COLO829 (cell line): Measurements from ENCODE around the gene EN2.
A peak's percentile ranks its signal among the peaks of the same experiment; 100 is the strongest.

ENCODE experiments used
- DNase-seq: peaks from one replicate; pipeline ENCODE4 v3.0.0; 2012; ENCODE audit warnings: low spot score

The EN2 gene

DNA sequence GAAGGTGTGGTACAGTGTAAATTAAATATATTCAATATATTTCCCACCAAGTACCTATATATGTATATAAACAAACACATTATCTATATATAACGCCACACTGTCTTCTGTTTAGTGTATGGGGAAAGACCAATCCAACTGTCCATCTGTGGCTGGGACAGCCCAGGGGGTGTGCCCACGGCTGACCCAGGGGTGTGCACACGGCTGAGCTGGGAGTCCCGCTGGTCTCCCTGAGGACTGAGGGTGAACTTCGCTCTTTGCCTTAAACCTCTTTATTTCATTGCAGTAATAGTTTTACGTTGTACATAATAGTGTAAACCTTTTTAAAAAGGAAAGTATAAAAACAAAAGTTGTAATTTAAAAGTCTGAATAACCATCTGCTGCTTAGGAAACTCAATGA is 6.3 kb downstream of the EN2 start:
- DNase-seq, result no peak

DNA sequence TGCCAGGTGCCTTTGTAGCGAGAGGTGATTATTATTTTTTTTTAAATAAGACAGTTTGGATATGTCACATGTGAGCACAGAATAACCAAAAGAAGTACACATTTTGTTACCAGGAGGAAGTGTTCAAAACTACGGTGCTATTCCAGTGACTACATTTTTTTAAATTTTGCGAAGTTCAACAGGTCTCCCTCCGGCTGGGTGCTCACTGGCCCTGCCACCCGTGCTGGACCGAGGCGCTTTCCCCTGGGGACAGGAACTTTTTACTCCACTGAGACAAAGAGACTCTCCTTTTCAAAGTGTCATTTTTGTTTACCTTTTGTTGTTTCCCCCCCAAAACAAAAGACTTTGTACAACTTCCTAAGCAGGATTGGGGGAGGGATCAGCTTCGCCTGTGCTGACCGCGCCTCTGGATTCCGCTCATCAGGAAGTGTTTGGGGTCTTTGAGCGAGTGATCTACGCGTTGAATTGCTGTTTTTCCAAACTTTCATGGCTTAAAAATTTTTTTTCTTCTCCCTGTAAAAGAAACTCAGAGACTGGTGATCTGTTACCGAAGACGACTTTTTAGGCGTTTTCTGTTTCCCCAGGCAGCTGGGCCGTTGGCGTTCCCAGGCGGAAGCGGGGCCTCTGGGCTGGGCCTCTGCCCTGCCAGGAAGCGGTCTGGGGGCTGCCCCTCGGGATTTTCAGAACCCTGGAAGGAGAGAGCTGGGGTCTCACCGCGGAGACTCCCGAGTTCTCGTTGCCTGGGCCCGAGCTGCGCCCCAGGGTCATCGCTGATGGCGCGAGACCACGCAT is 7.2 kb downstream of the EN2 start:
- no peak for DNase-seq

DNA sequence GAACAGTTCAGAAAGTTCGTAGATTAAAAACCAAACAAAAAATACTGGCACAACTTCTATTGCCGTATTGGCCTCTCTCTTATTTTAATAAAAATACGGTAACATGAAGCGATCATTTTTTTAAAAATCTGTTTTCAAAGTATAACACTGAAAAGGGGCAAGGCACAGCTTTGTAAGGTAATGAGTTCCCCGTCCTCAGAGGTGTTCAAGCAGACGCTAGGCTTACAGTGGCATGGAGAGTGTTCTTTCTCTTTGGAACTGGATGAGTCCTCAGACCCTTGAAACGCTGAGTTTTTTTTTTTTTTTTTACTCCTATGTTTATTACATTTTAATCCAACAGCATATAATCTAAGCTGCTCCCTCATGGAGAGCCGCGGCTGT is 7.8 kb downstream of the EN2 start:
- no peak for DNase-seq

DNA sequence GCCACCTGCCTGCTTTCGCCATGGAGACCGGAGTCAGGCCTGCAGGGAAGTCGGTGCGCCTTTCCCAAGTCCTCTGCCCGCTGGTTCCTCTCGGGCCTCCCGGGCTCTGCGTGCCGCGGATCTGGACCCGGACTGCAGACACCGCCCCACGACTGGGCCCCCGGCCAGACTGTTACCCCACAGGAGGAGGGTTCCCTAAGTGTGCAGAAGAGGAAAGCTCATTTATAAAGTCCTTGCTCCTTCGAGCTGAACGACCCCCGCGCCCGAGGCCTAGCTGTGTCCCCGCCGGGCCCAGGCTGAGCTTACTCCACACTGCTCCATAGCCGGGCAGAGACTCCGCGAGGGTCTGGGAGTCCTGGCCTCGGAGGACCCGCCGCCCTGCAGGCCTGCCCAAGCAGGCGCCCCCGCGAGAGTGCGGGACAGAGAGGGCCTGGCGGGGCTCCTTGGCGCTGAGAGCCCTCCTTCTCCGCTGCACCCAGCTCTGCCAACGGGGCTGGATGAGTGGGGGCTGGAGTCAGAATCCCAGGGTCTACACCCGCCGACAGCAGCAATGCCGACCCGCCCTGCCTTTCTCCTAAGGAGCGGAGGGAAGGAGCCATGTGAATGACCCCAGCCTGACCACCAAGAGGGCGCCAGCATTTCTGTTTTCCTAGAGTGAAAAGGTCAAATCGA is 8.3 kb downstream of the EN2 start:
- no peak for DNase-seq

DNA sequence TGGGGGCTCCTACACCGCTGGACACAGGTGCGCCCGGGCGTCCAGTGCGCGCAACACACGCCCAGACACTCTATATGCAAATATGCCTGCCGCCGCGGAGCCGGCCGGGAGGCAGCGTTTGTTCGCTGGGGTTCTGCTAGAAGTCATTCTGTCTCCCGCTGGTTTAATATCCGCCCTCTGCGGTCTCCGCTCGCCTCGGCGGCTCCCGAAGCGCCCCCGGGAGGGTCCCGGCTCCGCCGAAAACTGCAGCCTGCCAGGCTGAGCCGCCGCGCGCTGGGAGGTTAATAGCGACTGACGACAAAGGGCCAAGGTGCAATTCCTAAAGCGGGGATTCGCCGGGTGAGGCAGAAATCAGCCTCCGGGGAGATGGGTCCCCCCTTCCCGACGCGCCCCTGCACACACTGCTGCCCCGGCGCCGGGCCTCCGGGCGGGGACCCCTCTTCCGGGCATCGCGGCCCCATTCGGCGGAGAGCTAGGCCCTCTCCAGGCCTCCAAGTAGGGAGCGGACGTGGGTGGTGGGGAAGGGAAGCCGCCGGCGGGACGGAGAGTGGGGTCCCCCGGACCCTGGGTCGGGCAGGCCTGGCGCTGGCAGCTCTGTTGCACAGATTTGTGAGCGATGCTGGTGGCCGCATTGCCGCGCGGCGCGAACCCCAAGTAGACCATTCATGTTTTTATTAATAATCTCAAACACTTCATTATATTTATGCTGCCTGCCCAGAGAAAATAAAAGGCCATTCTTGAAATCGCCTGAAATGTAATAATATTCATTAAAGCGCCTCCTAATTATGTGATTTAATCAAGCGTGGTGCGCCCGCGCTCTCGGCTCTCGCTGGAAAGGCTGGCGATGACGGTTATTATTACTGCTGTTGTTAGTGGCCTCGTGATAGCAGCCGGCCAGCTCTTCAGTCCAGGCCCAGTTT is 9.1 kb downstream of the EN2 start:
- DNase-seq, result no peak

DNA sequence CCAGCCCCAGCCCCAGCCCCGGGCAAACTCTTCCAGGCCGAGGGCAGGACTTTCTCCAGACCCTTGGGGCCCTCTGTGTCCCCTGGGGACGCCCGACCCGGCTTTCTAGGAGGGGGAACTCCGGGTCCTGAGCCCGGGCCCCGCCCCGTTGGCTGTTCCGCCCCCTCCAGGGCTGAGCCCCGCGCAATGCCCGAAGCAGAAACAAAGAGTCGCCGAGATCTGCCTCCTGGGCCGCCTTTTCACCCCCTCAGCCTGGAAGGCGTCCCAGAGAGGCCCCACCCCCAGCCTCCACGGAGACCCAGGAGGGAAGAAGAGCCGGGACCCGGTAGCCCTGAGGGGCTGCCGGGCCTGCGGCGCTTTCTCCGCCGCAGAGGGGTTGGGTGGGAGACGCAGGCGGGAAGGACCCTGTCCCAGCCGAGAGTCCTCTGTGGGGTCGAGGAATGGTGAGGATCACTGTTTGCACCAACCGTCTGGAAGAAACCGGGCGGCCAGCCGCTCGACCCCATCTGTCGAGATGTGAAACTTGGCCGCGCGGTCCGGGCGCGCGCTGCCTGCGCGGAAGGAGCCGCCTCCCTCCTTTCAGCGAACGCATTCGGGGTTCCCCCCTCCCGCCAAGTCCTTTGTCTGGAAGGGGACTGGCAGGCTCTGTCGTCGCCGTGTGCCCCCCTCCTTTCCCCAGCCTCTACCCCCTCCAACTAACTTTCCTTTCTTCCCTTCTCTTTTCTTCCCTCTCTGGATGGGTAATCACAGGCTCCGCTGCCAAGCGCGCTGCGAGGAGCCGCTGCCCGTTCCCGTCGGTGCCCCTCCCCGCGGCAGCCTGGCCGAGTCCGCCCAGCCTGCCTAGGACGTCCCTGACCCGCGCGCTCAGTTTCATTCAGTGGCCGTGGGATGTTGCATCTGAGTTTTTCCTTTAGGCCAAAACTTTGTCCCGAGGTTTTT is 10.2 kb downstream of the EN2 start:
- DNase-seq, result no peak

DNA sequence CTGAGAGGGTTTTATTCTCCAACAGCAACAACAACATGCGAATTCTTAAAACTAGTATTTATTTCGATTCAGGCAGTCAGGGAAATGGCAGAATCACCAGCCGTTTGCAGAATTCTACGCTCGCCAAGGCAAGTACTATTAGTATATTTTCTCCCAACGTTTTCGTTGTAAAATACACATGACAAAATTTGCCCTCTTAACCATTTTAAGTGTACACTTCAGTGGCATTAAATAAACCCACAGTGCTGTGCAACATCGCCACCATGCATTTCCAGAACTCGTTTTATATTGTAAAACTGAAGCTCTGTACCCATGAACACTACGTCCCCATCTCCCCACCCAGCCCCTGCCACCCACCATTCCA is 10.8 kb downstream of the EN2 start:
- no peak for DNase-seq

DNA sequence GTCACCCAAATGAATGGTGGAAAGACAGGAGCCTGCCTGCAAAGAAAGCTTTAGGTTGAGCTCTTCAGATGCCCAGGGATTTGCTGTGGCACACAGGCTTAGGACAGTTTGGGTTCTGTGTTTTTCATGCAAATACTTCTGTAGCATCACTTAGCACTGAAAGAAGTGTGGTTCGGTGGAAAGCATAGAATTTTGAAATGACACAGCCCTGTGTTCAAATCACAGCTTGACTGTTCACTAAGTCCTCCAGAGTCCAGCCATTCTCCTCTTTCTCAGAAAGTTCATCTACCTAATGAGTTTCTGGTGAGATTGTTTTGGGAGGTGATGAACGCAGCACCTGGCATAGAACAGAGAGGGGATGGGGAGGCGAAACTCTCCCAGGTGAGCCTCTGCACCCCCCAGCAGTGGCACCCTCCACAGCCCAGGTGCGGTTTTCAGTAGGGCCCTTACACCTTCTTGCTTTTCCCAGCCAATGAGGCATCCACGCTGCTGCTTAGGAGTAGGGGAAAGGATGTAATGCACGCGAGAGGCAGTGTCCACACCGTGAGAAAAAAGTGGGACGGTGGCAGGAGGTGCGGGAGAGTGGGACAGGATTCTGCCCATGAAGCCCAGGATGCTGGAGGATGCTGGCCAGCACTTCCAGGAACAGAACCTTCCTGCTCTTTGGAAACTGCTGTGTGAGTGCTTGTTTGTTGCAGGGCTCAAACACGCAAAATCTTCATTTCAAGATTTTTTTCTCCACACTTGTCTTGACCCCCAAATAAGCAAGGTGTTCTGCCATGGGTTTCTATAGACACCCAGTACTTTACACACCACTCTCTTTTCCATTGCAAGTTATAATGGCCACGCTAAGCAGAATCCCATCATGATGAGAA is 11.6 kb downstream of the EN2 start:
- DNase-seq, result no peak

DNA sequence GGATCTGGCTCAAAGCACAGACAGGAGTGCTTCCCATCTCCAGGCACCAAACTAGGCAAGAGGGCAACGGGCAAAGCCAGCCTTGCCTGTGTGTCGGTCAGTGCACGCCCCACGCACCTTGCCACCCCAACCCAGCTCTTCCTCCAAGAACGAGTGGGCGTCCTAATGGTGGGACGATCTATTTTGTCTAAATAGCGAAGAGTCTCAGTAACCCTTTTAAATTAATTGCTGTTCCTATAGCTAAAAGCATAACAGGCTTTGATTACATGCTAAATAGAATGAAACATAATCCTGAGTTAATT is 12.2 kb downstream of the EN2 start:
- no peak for DNase-seq

DNA sequence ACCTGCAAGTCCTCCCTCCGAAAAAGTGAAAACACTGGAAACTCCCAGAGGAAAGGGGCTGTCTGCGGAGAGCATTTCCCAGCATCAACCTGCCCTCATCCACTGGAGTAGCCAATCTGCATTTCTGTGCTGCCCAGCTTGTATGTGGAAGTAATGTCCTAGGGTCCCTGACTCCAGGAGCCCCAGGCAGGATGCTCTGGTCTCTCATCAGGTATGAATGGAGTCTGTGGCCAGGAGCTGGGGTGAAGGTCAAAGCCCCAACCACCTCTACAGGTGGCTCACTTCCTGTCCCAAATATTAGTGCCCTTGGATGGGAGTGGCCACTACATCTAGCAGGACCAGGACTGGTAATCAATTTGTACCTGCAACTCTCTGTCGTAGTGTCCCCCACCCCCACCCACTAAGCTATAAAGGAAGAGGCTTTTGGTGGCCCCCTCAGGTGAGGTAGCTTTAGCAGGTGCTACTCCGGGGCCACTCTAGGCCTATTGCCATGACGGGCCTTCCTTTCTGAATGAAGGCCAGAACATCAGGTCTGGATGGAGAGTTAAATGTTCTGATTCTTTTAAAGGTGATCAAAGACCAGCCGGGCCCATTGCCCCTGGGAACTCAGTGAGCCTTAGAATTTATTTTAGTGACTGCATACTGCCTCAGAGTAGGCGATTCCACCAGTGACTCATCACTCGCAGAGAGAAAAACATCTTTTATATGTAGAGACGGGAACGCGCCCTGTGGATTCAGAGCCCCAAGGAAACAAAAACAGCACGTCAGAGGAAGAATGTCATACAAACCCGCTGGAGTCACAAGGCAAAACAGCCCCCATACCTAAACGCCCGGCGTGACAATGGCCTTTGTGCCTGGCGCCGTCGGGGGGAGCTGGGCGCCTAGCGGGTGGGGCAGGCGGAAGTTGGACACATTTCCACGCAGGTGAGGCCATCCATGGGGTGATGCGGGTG is 13.0 kb downstream of the EN2 start:
- DNase-seq, result peak; percentile 68

DNA sequence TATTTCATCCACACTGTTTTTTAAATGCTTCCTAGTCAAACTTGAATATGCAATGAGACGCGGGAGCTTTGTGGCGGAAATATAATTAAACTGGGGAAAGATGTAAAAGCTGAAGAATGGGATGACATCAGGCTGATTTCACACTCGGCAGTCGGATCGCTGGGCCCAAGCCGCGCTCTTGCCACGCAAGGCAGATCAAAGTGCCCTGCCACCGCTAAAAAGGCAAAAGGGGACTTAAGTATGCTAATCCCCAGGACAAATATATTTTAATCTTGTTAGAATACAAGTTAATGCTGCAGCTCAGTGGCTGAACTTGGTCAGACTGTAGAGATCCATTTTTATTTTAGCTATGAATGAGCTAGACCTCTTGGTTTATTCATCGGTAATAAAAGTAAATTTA is 13.8 kb downstream of the EN2 start:
- DNase-seq, result no peak

DNA sequence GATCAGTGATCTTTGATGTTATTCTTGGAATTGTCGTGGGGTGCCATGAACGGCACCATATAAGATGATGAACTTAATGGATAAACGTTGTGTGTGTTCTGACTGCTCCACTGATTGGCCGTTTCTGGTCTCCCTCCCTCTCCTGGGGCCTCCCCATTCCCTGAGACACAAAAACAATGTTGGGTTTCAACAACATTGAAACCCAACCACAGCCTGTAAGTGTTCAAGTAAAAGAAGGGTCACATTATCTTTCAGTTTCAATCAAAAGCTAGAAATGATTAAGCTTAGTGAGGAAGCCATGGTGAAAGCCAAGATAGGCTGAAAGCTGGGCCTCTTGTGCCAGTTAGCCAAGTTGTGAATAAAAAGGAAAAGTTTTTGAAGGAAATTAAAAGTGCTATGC is 19.5 kb downstream of the EN2 start:
- no peak for DNase-seq

DNA sequence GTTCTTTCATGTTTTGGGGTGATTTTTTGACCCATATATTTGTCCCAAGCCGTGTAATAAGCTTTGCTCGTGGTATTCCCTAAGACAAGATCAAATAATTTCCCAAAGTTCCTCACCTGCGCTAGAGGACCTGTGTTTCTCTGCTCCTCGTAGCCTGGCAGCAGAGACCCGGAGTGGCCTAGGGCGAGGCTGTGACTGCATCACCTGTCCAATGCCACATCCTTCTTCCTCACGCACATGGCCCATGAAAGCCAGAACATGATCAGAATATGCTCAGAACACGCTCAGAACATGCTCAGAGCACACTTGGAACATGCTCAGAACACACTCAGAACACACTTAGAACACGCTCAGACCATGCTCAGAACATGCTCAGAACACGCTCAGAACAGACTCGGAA is 23.8 kb downstream of the EN2 start:
- DNase-seq, result no peak

DNA sequence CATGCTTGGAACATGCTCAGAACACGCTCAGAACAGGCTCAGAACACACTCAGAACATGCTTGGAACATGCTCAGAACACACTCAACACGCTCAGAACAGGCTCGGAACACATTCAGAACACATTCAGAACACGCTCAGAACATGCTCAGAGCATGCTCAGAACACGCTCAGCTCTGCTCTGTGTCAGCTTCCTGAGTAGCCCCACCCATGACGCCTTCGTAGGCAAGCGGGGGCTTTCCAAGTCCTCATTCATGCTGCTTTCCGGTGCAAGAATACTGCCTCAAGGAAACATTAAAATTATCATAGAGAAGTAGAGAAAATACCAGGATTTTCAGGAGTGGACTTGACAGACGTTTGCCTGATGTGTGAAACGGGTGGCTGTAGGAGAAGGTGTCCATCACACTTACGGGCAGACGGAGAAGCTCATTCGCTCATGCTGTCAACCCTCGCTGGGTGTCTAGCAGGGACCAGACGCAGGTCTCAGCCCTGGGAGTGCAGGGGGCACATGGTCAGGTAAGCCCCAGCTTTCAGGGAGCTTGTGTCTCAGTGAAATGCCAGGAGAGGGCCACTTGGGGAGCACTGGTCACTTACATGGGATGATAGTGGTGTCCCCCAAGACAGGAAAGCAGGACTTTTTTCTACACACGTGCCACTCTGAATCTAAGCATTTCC is 24.7 kb downstream of the EN2 start:
- no peak for DNase-seq

DNA sequence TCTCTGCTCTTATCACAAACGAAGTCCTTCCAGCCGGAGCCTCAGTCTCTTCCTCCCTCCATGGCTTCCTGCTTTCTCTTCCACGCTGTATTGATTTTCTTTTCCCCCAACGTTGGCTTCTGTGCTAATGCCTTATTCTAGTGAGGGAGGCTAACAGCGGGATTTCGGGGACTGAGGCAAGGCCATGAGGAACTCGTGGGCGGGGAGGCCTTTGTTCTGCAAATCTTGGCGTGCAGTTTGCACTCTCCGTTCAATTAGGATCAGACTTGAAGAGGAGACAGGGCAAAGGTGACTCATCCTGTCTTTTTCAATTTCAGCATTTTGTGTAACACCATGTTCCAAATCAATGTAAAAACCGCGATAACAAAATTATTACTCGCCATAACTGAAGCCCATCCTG is 25.3 kb downstream of the EN2 start:
- DNase-seq, result no peak

DNA sequence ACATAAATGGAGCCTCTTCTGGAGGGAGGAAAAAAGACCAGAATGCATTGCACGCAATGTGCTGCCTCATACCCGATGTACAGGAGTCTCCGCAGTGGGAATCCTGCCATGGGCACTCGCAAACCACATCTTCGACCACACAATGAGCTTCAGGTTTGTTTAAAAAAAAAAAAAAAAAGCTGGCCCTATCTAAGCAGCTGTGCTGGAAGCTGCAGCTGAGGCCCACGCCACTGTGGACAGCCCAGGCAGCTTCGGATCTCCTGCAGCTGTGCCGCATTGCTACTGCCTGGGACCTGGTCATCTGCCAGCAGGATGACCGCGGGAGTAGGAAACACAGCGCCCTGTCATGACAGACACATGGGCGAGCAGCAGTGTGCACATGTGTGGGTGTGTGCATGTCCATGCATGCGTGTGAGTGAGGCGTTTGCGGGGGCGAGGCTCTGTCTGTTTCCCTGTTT is 26.0 kb downstream of the EN2 start:
- no peak for DNase-seq

DNA sequence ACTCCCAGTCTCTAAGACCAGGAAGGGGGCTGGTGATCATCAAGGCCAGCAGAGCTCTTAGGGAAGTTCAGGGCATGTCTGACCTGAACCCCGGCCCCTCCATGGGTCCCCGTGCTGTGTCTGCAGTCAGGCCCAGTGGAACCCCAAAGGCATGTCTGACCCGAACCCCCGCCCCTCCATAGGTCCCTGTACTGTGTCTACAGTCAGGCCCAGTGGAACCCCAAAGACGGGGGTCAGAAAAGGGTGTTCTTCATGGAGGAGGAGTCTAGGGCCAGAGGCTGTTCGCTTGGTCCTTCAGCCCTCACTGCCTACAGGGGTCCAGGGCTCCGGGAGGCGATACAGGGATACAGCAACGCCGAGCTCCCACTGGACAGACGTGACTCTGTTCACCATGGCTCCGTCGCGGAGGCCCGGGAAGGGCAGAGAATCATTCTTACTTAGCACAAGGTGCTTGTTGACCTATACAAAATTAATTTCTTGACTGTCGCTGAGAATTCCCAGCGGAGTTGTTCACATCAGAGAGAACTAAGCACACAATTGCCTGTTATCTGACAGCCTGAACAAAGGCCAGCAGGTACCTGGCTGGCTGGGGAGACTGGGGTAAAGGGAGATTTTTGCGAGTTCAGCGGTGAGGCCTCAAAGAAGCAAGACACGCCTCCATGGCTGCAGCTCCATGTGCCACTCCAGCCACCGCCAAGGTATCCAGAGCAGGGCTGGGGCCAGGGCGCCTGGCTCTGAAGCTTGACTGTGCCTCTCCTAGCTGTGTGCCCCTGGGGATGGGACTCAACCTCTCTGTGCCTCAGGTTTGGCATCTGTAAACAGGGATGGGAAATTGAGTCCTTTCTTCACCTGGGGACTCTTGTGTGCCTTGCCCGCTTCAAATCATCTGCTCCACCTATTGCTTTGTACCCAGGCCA is 26.8 kb downstream of the EN2 start:
- no peak for DNase-seq
